ENCODE data around the gene TRHDE. TPM values are rescaled to one million over a fixed set of nuclear protein-coding genes. Genes with fewer than 3 reads are reported as not detected.

The TRHDE gene
- total RNA-seq, 1 experiment from 2014 or later: 5.5 TPM

GRCh38 chr12:72359416-72359815, 87.2 kb downstream of the TRHDE start (continued):
- no peak for TF ChIP-seq HMGXB4 (CRISPR knock-in tag; IDR thresholded peaks at IDR 0.05)

GRCh38 chr12:72365151-72365550, 93.0 kb downstream of the TRHDE start:
- DNase-seq (ENCODE audit: low spot score) (no peak), ATAC-seq (no peak)
- Mint-ChIP-seq H3K36me3 (no peaks in the 10 kb centered on the region), H3K4me3 (no peak overlapping the region), H3K27ac (no peak overlapping the region), H3K9me3 (no peaks in the 10 kb centered on the region), H3K27me3 (ENCODE audit: low read depth) (no peaks in the 10 kb centered on the region), H3K4me1 (0 out of 2 replicates have a peak, but pooled peaks cover 3% of the 10 kb centered on the region)
- CTCF ChIA-PET: interaction anchor here (1.2 kb wide), 1 partner anchor 19 kb away, joined by 3 read pairs; no protein-coding TSS in a partner anchor
- no peak for TF ChIP-seq ETV6 (CRISPR knock-in tag; IDR thresholded peaks at IDR 0.05)
- TF ChIP-seq SP1 (CRISPR knock-in tag; conservative IDR thresholded peaks at IDR 0.05): no peak
- POLR2A ChIA-PET: no interaction called here

- ATAC-seq (no peak), DNase-seq (ENCODE audit: low spot score) (no peak)
- Mint-ChIP-seq H3K36me3 (no peaks in the 10 kb centered on the region), H3K9me3 (no peaks in the 10 kb centered on the region), H3K4me1 (0 out of 2 replicates have a peak, but pooled peaks cover 3% of the 10 kb centered on the region), H3K27ac (no peak overlapping the region), H3K4me3 (no peak overlapping the region), H3K27me3 (ENCODE audit: low read depth) (no peaks in the 10 kb centered on the region)
- ChIA-PET CTCF (interaction anchor here (1.2 kb wide), 1 partner anchor 20 kb away, joined by 3 read pairs; no protein-coding TSS in a partner anchor), POLR2A (no interaction called here)
- no peak for TF ChIP-seq GABPB1 (CRISPR knock-in tag; IDR thresholded peaks at IDR 0.05)
- no peak for TF ChIP-seq EMX1 (CRISPR knock-in tag; IDR thresholded peaks at IDR 0.05)
- no peak for TF ChIP-seq CREB1 (CRISPR knock-in tag; IDR thresholded peaks at IDR 0.05)
- no peak for TF ChIP-seq TP53 (CRISPR knock-in tag; IDR thresholded peaks at IDR 0.05)
- no peak for TF ChIP-seq FOXK1 (CRISPR knock-in tag; IDR thresholded peaks at IDR 0.05)
These were observed 94.1 kb downstream of the TRHDE start for GRCh38 chr12:72366255-72366654.

- ChIA-PET CTCF (no interaction called here), POLR2A (interaction anchor here (0.6 kb wide), 1 partner anchor 794 kb away, joined by 7 read pairs; no protein-coding TSS in a partner anchor)
- Mint-ChIP-seq H3K9me3 (no peaks in the 10 kb centered on the region), H3K4me1 (0 out of 2 replicates have a peak, but pooled peaks cover 3% of the 10 kb centered on the region), H3K36me3 (no peaks in the 10 kb centered on the region), H3K27me3 (ENCODE audit: low read depth) (no peaks in the 10 kb centered on the region), H3K27ac (no peak overlapping the region), H3K4me3 (no peak overlapping the region)
- no peak for TF ChIP-seq AR (CRISPR knock-in tag; IDR thresholded peaks at IDR 0.05)
- no peak for TF ChIP-seq ATF3 (CRISPR knock-in tag; conservative IDR thresholded peaks at IDR 0.05)
- no peak for TF ChIP-seq PRRX2 (CRISPR knock-in tag; IDR thresholded peaks at IDR 0.05)
- no peak for DNase-seq (ENCODE audit: low spot score)
- no peak for ATAC-seq
These were observed 96.1 kb downstream of the TRHDE start for GRCh38 chr12:72368298-72368697.

GRCh38 chr12:72368719-72369422, 96.7 kb downstream of the TRHDE start:
- TF ChIP-seq NR2C2 (CRISPR knock-in tag; IDR thresholded peaks at IDR 0.05) (no peak), ATF1 (CRISPR knock-in tag; IDR thresholded peaks at IDR 0.05) (no peak), ZNF532 (CRISPR knock-in tag; IDR thresholded peaks at IDR 0.05; ENCODE audit: borderline replicate concordance) (no peak), JUN (CRISPR knock-in tag; IDR thresholded peaks at IDR 0.05) (no peak), ESRRA (CRISPR knock-in tag; IDR thresholded peaks at IDR 0.05; ENCODE audit: borderline replicate concordance) (no peak), CTCF (IDR thresholded peaks at IDR 0.05) (no peak)
- Mint-ChIP-seq H3K9me3 (no peaks in the 10 kb centered on the region), H3K27ac (no peak overlapping the region), H3K4me1 (0 out of 2 replicates have a peak, but pooled peaks cover 3% of the 10 kb centered on the region), H3K27me3 (ENCODE audit: low read depth) (no peaks in the 10 kb centered on the region), H3K4me3 (no peak overlapping the region), H3K36me3 (no peaks in the 10 kb centered on the region)
- ChIA-PET CTCF (no interaction called here), POLR2A (interaction anchor here (0.6 kb wide), 1 partner anchor 794 kb away, joined by 7 read pairs; no protein-coding TSS in a partner anchor)
- DNase-seq (ENCODE audit: low spot score): no peak
- no peak for ATAC-seq
